OCI-LY3 (cell line): ENCODE measurements around the gene STT3B.

Experiments used
- EZH2phosphoT487 ChIP-seq: fragments of 200-600 bp; shearing (Covaris generic); IDR thresholded peaks from 2 replicates; pipeline ENCODE4 v1.6.1; 2018; ENCODE audit warnings: antibody characterized with exemption, mixed run types, low read depth
- TF ChIP-seq, protein P1 (sequence below): fragments of 200-600, 300-600 bp; sonication (generic); IDR thresholded peaks from 2 replicates; pipeline ENCODE4 v1.5.1; 2014; ENCODE audit warnings: antibody characterized with exemption, low read length, low read depth

DNA sequence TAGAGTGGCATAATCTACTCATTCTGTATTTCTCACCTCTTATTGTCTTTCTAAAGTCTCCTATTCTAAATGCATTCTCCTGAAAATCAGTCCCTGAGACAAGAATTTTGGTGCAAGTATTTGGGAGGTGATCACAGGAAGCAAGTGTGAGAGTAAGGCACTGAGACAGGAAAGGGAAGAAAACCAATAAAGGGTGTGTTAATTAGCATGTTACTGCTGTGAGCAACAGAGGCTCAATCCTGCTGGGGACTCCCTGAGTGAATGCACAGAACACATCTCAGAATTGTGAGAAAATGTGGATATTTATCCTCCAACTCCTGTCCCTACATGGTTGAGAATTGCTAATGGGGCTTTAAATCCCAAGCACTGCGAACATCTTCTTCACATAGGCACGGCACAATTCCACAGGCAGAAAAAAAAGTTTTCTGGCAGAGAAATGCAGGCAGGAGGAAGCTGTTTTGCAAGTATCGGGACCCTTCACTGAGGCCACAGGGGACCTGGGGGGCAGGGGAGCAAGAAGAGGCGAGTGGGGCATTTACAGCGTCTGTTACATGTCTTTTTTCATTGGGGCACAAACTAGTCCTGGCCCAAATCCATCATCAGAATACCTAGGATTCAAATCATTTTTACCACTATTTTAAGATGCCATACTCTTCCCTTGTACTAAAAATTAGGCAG lies 27.2 kb upstream of the STT3B start:
- TF ChIP-seq, protein P1, sequence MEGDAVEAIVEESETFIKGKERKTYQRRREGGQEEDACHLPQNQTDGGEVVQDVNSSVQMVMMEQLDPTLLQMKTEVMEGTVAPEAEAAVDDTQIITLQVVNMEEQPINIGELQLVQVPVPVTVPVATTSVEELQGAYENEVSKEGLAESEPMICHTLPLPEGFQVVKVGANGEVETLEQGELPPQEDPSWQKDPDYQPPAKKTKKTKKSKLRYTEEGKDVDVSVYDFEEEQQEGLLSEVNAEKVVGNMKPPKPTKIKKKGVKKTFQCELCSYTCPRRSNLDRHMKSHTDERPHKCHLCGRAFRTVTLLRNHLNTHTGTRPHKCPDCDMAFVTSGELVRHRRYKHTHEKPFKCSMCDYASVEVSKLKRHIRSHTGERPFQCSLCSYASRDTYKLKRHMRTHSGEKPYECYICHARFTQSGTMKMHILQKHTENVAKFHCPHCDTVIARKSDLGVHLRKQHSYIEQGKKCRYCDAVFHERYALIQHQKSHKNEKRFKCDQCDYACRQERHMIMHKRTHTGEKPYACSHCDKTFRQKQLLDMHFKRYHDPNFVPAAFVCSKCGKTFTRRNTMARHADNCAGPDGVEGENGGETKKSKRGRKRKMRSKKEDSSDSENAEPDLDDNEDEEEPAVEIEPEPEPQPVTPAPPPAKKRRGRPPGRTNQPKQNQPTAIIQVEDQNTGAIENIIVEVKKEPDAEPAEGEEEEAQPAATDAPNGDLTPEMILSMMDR = no peak
- TF ChIP-seq EZH2phosphoT487 = no peak
